Heart left ventricle (tissue), 16 donors: ENCODE data around the gene TTC39C. TPM values are rescaled to one million over a fixed set of nuclear protein-coding genes. Genes with fewer than 3 reads are reported as not detected.

ENCODE experiments used
- ATAC-seq, 4 donors: fragments of 200-7000 bp; cut with Tn5 transposase; one replicate each; pipeline ENCODE4 v1.9.1; 2020 to 2022; ENCODE audit warnings: moderate library complexity in 4 of 4, mild to moderate bottlenecking in 3 of 4, moderate number of reproducible peaks in 1 of 4
- DNase-seq, 5 donors: peaks; one replicate each; pipeline ENCODE4 v3.0.0-alpha.2; 2020
- H3K27ac ChIP-seq, 12 donors: fragments of 200-600 bp; sonication (generic) in 4 of 12; one replicate each; pipeline versions ENCODE4 v1.5.0 to v1.8.0; 2016 to 2022; ENCODE audit warnings: mild to moderate bottlenecking in 2 of 12
- H3K27me3 ChIP-seq, 9 donors: fragments of 200-600 bp; sonication (generic) in 2 of 9; one replicate each; pipeline versions ENCODE4 v1.5.1 to v1.8.0; 2016 to 2022; ENCODE audit warnings: mild to moderate bottlenecking in 3 of 9
- H3K36me3 ChIP-seq, 9 donors: fragments of 200-600 bp; sonication (generic) in 2 of 9; one replicate each; pipeline versions ENCODE4 v1.5.0 to v1.8.0; 2018 to 2022; ENCODE audit warnings: mild to moderate bottlenecking in 2 of 9
- H3K4me1 ChIP-seq, 12 donors: fragments of 200-600 bp; sonication (generic) in 4 of 12; one replicate each; pipeline versions ENCODE4 v1.5.0 to v1.8.0; 2016 to 2022; ENCODE audit warnings: mild to moderate bottlenecking in 3 of 12
- H3K4me3 ChIP-seq, 12 donors: fragments of 200-600 bp; sonication (generic) in 4 of 12; one replicate each; pipeline versions ENCODE4 v1.5.0 to v1.8.0; 2017 to 2022; ENCODE audit warnings: mild to moderate bottlenecking in 9 of 12, moderate library complexity in 4 of 12
- H3K9me3 ChIP-seq, 12 donors: fragments of 200-600 bp; sonication (generic) in 4 of 12; one replicate each; pipeline versions ENCODE4 v1.5.0 to v1.8.0; 2016 to 2022; ENCODE audit warnings: mild to moderate bottlenecking in 1 of 12
- CTCF ChIP-seq, 12 donors: fragments of 200-600 bp; sonication (generic) in 4 of 12; IDR thresholded peaks; one replicate each; pipeline versions ENCODE4 v1.5.0 to v1.8.0; 2018 to 2022; ENCODE audit warnings: antibody characterized with exemption in 12 of 12, mild to moderate bottlenecking in 5 of 12
- POLR2A ChIP-seq, 2 donors: fragments of 450-650 bp; IDR thresholded peaks; one replicate each; pipeline ENCODE4 v1.6.1; 2017; ENCODE audit warnings: antibody characterized with exemption in 2 of 2, mild to moderate bottlenecking in 2 of 2, moderate library complexity in 2 of 2
- WGBS, 4 donors: extraction: QIAGEN DNeasy Blood & Tissue Kit in 2 of 4; methylation state at CpG; one replicate each; pipeline versions ENCODE4 v1.1.5 to v1.1.7; 2013 to 2018; 5-methylcytosine and 5-hydroxymethylcytosine counted together
- intact Hi-C, 10 donors: fragments of 100-400 bp; cut with DNase I; formaldehyde crosslinking; loops; one replicate each; pipeline versions ENCODE4 v1.11.1 to v1.14.2; 2022
- polyA plus RNA-seq, 2 donors: library from polyadenylated mRNA; stranded (reverse); fragments of 200-250 nt; gene quantifications; one replicate each; pipeline ENCODE4 v1.2.3, GENCODE V29; 2013
- total RNA-seq, 9 donors: library from RNA; depleted of rRNA in 2 of 9; stranded (reverse); fragments of >200 nt in 2 of 9; fragmentation: NEBNext Ultra II Directional in 3 of 9; extraction: Animal tissue kit (Norgen Biotek cat#: 25700) in 3 of 9; gene quantifications; one replicate each; pipeline versions ENCODE4 v1.1.0 to v1.2.4, GENCODE V29; 2016 to 2023
- donor health status: ischemic (EF 13 %, LVEDD 7.1; RV severe dilation, severe dysfunction).
- donor health status: healthy with polysubstance abuse.
- donor health status: DM: no; HTN: yes; CAD: no.
- donor health status: DM: no; HTN: no; CAD: no.
- donor health status: ischemic (EF 25% LVEDD 6.9; RV normal size, moderate dysfunction).
- donor health status: ischemic (EF 25% LVEDD 5.7; RV mildly dilated, moderate dysfunction).
- donor health status: healthy.
- donor health status: DM: yes; HTN: yes; CAD: no.
- donor health status: ischemic (EF 35%, LVEDD 5.7; RV mildly dilated, moderate dysfunction).
- donor health status: nonischemic (EF 11% LVEDD 7.7; RV severe dilation, severe dysfunction).
- donor health status: DM: yes; HTN: yes; CAD: no.
- donor health status: PGD.
- donor health status: ischemic (EF 29% LVEDD 5.4; RV normal size, mild dysfunction).
- donor health status: nonischemic (EF 23%, LVEDD 6.1; RV moderate dilation, normal function).

Gene TTC39C
- total and polyA plus RNA-seq, 11 donors: 2.3 to 12.8 (median 4.7) TPM

- Histone ChIP-seq H3K9me3 (no peaks in the 10 kb centered on the region), H3K4me1 (no peaks in the 10 kb centered on the region), H3K36me3 (peaks cover 0 to 62% (median 31%) of the 10 kb centered on the region in 9 donors), H3K4me3 (no peak overlapping the region), H3K27ac (no peak overlapping the region), H3K27me3 (no peaks in the 10 kb centered on the region)
- no peak for TF ChIP-seq POLR2A (IDR thresholded peaks at IDR 0.05)
- TF ChIP-seq CTCF (IDR thresholded peaks at IDR 0.05): no peak
- no peak for DNase-seq
- no peak for ATAC-seq
- intact Hi-C loops: no loop called here
- WGBS, 4 donors: 90 to 96% (median 95%) methylated on average over 3 of the region's 3 CpGs
Measured at GRCh38 chr18:24153397-24153796, 138.8 kb downstream of the TTC39C start.

- intact Hi-C loops: no loop called here
- Histone ChIP-seq H3K36me3 (peaks cover 0 to 99% (median 70%) of the 10 kb centered on the region in 9 donors), H3K9me3 (no peaks in the 10 kb centered on the region), H3K27ac (no peak overlapping the region), H3K27me3 (no peaks in the 10 kb centered on the region), H3K4me3 (no peak overlapping the region), H3K4me1 (no peaks in the 10 kb centered on the region)
- TF ChIP-seq CTCF (IDR thresholded peaks at IDR 0.05): no peak
- no peak for TF ChIP-seq POLR2A (IDR thresholded peaks at IDR 0.05)
- WGBS, 4 donors: 91 to 96% (median 95%) methylated on average over 3 of the region's 3 CpGs
- no peak for ATAC-seq
- DNase-seq: no peak
Measured at GRCh38 chr18:24157855-24158254, 143.3 kb downstream of the TTC39C start.

- H3K27me3 ChIP-seq: no peaks in the 10 kb centered on the region
- no peaks in the 10 kb centered on the region for H3K9me3 ChIP-seq
- TF ChIP-seq CTCF (IDR thresholded peaks at IDR 0.05) (no peak), POLR2A (IDR thresholded peaks at IDR 0.05) (no peak)
- DNase-seq (no peak), ATAC-seq (no peak)
- 97% methylated on average over 5 of the region's 5 CpGs for WGBS, 4 donors
- peaks cover 0 to 98% (median 86%) of the 10 kb centered on the region in 9 donors for H3K36me3 ChIP-seq
- no peak overlapping the region for H3K27ac ChIP-seq
- no peak overlapping the region for H3K4me3 ChIP-seq
- no peaks in the 10 kb centered on the region for H3K4me1 ChIP-seq
- intact Hi-C loops: no loop called here
Measured at GRCh38 chr18:24160086-24160485, 145.5 kb downstream of the TTC39C start.

GRCh38 chr18:24161304-24161703 is 146.8 kb downstream of the TTC39C start:
- no peaks in the 10 kb centered on the region for H3K4me1 ChIP-seq
- H3K9me3 ChIP-seq: no peaks in the 10 kb centered on the region
- DNase-seq: no peak
- no peaks in the 10 kb centered on the region for H3K27me3 ChIP-seq
- 93 to 96% (median 94%) methylated on average over 2 of the region's 2 CpGs for WGBS, 4 donors
- TF ChIP-seq CTCF (IDR thresholded peaks at IDR 0.05) (no peak), POLR2A (IDR thresholded peaks at IDR 0.05) (no peak)
- H3K4me3 ChIP-seq: no peak overlapping the region
- ATAC-seq: no peak
- no peak overlapping the region for H3K27ac ChIP-seq
- peaks cover 0 to 98% (median 86%) of the 10 kb centered on the region in 9 donors for H3K36me3 ChIP-seq
- intact Hi-C loops: no loop called here
